RWPE1 (cell line): ENCODE data around the gene STAG3.
"Not testable (repeated sequence)": the region's sequence is repeated elsewhere in the genome, so short reads cannot be mapped to it uniquely, and the experiment has no call there.

Source experiments
- CTCF ChIA-PET: fragments of 350-600 bp; sonication (Branson Sonifier 250); formaldehyde crosslinking; extraction: SDS; loops from one replicate; lab custom pipeline; 2021; lab: Yijun Ruan, JAX
- POLR2A ChIA-PET: fragments of 400-600 bp; formaldehyde crosslinking; extraction: SDS; loops from one replicate; lab custom pipeline; 2020; ENCODE audit warnings: antibody characterized with exemption; ENCODE audit not compliant: low non-redundant PET; lab: Yijun Ruan, JAX
- DNase-seq: peaks from one replicate; pipeline ENCODE4 v3.0.0; 2012; ENCODE audit warnings: low spot score
- H3K27ac ChIP-seq: fragments of 450-650 bp; 2 replicates; pipeline ENCODE4 v1.5.1; 2017
- TF ChIP-seq, protein P1 (sequence below): fragments of 450-650 bp; conservative IDR thresholded peaks from 2 replicates; pipeline ENCODE4 v1.5.1; 2017; ENCODE audit warnings: low read depth, mild to moderate bottlenecking

STAG3 gene

DNA sequence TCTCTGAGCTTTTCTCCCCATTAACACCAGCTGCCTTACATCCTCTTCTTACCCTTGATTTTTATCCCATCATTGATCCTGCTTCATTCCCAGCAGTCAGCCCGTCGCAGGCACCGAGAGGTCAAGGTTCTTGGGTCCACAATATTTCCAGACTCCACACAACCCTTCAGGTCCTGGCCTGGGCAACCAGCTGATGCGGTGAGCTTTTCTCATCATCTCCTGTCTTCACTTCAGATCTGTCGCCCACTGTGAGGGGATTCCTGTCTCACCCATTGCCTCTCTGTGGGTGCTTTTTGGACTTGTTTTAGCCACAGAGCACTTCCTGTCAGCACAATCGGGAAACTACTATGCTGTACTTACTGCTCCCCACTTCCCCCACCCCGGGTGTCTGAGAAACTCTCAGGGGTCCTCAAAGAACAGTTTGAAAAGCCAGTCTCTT is 33.6 kb downstream of the STAG3 start:
- TF ChIP-seq, protein P1, sequence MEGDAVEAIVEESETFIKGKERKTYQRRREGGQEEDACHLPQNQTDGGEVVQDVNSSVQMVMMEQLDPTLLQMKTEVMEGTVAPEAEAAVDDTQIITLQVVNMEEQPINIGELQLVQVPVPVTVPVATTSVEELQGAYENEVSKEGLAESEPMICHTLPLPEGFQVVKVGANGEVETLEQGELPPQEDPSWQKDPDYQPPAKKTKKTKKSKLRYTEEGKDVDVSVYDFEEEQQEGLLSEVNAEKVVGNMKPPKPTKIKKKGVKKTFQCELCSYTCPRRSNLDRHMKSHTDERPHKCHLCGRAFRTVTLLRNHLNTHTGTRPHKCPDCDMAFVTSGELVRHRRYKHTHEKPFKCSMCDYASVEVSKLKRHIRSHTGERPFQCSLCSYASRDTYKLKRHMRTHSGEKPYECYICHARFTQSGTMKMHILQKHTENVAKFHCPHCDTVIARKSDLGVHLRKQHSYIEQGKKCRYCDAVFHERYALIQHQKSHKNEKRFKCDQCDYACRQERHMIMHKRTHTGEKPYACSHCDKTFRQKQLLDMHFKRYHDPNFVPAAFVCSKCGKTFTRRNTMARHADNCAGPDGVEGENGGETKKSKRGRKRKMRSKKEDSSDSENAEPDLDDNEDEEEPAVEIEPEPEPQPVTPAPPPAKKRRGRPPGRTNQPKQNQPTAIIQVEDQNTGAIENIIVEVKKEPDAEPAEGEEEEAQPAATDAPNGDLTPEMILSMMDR = no peak
- no peak for DNase-seq

DNA sequence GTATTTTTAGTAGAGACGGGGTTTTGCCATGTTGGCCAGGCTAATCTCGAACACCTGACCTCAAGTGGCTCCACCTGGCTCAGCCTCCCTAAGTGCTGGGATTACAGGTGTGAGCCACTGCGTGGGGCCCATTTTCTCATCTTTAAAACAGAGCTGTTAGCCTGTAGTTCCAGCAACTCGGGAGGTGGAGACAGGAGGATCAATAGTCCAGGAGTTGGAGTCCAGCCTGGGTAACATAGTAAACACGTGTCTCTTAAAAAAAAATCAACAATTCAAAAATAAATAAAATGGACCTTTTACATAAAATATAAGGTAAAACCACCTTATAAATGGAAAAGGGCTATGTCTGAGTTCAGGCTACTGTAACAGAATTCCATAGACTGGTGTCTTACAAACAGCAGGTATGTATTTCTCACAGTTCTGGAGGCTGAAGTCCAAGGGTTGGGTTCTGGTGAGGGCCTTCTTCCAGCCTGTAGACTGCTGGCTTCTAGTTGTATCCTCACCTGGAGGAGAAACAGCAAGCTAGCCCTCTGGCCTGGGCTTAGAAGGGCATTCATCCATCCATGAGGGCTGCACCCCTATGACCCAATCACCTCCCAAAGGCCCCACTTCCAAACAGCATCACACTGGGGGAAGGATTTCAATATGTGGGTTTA is 35.0 kb downstream of the STAG3 start:
- no peak overlapping the region for H3K27ac ChIP-seq
- DNase-seq = no peak
- ChIA-PET POLR2A (no interaction called here), CTCF (no interaction called here)
- TF ChIP-seq, protein P1 = no peak

More for the DNA sequence above, 33.6 kb downstream of the STAG3 start:
- no peak overlapping the region for H3K27ac ChIP-seq
- ChIA-PET POLR2A (no interaction called here), CTCF (interaction anchor here (1.1 kb wide), 1 partner anchor 78 kb away, joined by 3 read pairs; no protein-coding TSS in a partner anchor)

DNA sequence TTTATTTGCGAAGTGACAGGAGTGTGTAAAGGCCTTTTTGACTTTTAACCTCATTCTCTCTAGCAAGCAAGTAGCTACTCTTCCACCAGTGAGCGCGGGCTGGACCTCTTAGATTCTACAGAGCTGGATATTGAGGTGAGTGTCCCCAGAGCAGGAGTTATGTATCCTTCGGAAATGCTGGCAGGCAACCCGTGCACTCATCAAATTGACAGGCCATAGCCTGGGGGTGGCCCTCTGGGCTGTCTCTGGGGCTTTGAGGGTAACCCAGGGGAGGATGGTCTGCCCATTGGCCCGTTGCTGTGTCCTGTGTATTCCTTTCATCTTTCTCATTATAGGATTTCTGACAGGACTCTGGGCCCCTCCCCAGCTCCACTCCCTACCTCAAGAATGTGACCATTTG is 36.0 kb downstream of the STAG3 start:
- H3K27ac ChIP-seq = no peak overlapping the region
- no peak for DNase-seq
- CTCF ChIA-PET = no interaction called here
- TF ChIP-seq, protein P1 = no peak
- POLR2A ChIA-PET = no interaction called here

DNA sequence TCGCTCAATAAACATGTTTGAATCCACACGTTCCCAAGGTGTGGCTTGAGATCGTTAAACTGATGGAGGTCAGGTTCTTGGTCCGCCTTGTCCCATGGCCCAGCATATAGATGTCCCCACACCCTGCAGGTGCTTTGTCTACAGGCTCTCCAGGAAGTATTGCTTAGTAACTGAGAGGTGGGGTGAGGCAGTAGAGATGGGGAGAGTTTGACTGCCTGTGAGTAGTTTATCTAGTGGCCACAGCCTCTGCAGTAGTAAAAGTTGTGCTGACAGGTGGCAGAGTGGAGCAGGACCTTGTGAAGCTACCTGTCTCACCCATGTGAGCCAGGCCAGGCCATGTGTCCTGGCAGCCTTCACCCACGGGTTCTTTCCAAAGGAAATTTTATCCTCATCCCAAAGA is 36.6 kb downstream of the STAG3 start:
- CTCF ChIA-PET, POLR2A ChIA-PET, DNase-seq, H3K27ac ChIP-seq: not testable (repeated sequence)

DNA sequence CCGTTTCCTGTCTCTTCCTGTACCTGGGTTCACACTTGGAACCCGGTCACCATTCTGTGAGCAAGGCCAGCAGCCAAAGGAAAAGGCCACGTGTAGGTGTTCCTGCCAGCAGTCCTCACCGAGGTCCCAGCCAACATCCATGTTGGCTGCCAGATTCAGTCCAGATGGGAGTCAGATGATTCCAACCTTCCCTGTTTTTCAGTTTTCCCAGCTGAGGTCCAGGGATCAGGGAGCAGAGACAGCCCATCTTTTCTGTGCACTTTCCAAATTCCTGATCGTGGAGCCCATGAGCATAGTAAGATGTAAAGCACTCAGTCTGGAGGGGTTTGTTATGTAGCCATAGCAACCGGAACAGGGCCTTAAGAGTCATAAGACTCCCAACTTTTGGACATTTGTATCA is 38.2 kb downstream of the STAG3 start:
- DNase-seq = no peak
- POLR2A ChIA-PET = interaction anchor here (0.5 kb wide), 1 partner anchor 215 kb away, joined by 3 read pairs; no protein-coding TSS in a partner anchor
- TF ChIP-seq, protein P1 = no peak
- CTCF ChIA-PET = interaction anchor here (0.7 kb wide), 1 partner anchor 390 kb away, joined by 5 read pairs; no protein-coding TSS in a partner anchor
- H3K27ac ChIP-seq = no peak overlapping the region

DNA sequence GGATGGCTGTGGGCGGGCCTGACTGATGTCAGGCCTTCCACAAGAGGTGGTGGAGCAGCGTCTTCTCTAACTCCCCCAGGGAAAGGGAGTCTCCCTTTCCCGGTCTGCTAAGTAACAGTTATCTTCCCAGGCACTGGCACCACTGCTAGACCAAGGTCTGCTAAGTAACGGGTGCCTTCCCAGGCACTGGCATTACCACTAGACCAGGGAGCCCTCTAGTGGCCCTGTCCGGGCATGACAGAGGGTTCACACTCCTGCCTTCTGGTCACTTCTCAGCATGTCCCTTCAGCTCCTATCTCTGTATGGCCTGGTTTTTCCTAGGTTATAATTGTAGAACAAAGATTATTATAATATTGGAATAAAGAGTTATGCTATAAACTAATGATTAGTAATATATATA is 40.2 kb downstream of the STAG3 start:
- H3K27ac ChIP-seq, POLR2A ChIA-PET, DNase-seq: not testable (repeated sequence)
- CTCF ChIA-PET = interaction anchor here (1.0 to 1.9 kb wide), 3 partner anchors 15 to 86 kb away, joined by 4 to 5 read pairs (median 4); no protein-coding TSS in a partner anchor
- TF ChIP-seq, protein P1 = peak; percentile 57

DNA sequence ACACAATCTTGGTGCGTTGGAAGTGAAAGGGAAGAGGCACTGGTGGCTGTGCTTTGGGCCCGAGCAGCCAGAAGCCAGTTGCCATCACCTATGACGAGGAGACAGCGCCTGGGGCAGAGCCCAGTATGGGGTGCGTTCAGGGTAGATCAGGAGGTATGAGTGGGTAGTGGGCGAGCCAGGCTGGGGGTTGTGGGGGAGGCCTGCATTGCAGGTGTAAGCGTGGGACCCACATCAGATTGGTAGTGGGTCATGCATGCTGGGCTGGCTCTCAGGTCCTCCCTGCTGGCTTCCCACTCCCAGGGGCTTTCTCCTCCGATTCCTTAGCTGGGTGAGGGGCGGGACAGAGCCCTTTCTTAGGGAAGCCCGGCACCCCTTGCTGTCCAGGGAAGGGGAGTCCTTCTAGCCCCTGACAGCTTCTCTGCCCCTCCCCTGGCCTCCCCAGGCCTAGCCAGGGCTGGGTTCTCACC is 41.6 kb downstream of the STAG3 start:
- ChIA-PET POLR2A (no interaction called here), CTCF (interaction anchor here (0.5 to 0.6 kb wide), 3 partner anchors 53 to 231 kb away, joined by 3 to 5 read pairs (median 4); no protein-coding TSS in a partner anchor)
- no peak for DNase-seq
- H3K27ac ChIP-seq = no peak overlapping the region
- TF ChIP-seq, protein P1 = no peak

DNA sequence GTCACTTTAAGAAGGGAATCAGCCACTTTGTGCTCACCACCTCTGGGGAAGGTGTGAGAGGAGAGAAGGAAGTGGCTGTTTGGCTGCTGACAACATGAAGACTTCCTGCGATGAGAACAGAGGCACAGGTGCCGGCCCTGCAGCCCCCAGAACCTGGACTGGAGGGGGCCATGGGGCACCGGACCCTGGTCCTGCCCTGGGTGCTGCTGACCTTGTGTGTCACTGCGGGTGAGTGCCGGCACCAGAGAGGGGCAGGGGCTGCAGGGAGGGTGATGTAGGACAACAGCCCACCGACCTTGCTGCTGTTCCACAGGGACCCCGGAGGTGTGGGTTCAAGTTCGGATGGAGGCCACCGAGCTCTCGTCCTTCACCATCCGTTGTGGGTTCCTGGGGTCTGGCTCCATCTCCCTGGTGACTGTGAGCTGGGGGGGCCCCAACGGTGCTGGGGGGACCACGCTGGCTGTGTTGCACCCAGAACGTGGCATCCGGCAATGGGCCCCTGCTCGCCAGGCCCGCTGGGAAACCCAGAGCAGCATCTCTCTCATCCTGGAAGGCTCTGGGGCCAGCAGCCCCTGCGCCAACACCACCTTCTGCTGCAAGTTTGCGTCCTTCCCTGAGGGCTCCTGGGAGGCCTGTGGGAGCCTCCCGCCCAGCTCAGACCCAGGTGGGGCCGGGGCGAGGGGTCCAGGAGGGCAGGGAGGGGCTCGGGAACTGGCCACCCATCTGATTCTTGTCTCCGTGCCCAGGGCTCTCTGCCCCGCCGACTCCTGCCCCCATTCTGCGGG is 42.3 kb downstream of the STAG3 start, which contains the start of gene PVRIG:
Gene PVRIG (plus strand): TSS at position 149 of the 785 bp plus-strand sequence. CDS start 22 bp downstream, at position 171.
- CTCF ChIA-PET = interaction anchor here (0.5 to 0.6 kb wide), 3 partner anchors 54 to 231 kb away, joined by 3 to 5 read pairs (median 4); no protein-coding TSS in a partner anchor
- DNase-seq, POLR2A ChIA-PET, H3K27ac ChIP-seq: not testable (repeated sequence)
